Peyer's patch (tissue), 4 donors: Measurements from ENCODE around the gene WDR89. TPM values are rescaled to one million over a fixed set of nuclear protein-coding genes. Genes with fewer than 3 reads are reported as not detected.

ENCODE experiments used
- DNase-seq, 3 donors: peaks; one replicate each; pipeline ENCODE4 v3.0.0-alpha.2; 2017 to 2019
- H3K27ac ChIP-seq, 4 donors: fragments of 200-600 bp; sonication (generic); one replicate each; pipeline ENCODE4 v1.5.1; 2016 to 2019
- H3K27me3 ChIP-seq, 2 donors: fragments of 200-600 bp; sonication (generic); one replicate each; pipeline ENCODE4 v1.5.1; 2019
- H3K36me3 ChIP-seq, 3 donors: fragments of 200-600 bp; sonication (generic); one replicate each; pipeline ENCODE4 v1.5.1; 2016 to 2019
- H3K4me1 ChIP-seq, 4 donors: fragments of 200-600 bp; sonication (generic); one replicate each; pipeline ENCODE4 v1.5.1; 2016 to 2019
- H3K4me3 ChIP-seq, 4 donors: fragments of 200-600 bp; sonication (generic); 1 replicate in 3 of 4; 2 replicates in 1 of 4; pipeline ENCODE4 v1.5.1; 2016 to 2019; ENCODE audit warnings: mild to moderate bottlenecking in 1 of 4
- H3K9me3 ChIP-seq, 4 donors: fragments of 200-600 bp; sonication (generic); one replicate each; pipeline ENCODE4 v1.5.1; 2016 to 2019; ENCODE audit warnings: mild to moderate bottlenecking in 1 of 4
- CTCF ChIP-seq, 6 experiments: fragments of 450-650 bp in 4 of 6; fragments of 200-600 bp in 2 of 6; sonication (generic) in 1 of 6; IDR thresholded peaks; one replicate each; pipeline ENCODE4 v1.5.1; 2017 to 2019; ENCODE audit warnings: antibody characterized with exemption in 6 of 6, mild to moderate bottlenecking in 3 of 6, moderate library complexity in 1 of 6
- POLR2A ChIP-seq, 2 donors: fragments of 450-650 bp; IDR thresholded peaks; one replicate each; pipeline ENCODE4 v1.5.1; 2017; ENCODE audit warnings: antibody characterized with exemption in 2 of 2, mild to moderate bottlenecking in 2 of 2, moderate library complexity in 2 of 2
- small RNA-seq, 2 donors: library from RNA; depleted of rRNA; stranded (forward); fragments of <200 nt; gene quantifications; one replicate each; pipeline ENCODE3, GENCODE V24; 2016
- total RNA-seq, 4 donors: library from RNA; depleted of rRNA; stranded (reverse); fragments of >200 nt; gene quantifications; one replicate each; pipeline ENCODE4 v1.1.0, GENCODE V29; 2016

The WDR89 gene
- total RNA-seq, 4 donors from 2014 or later, result 3.2 to 7.4 (median 5.6) TPM

DNA sequence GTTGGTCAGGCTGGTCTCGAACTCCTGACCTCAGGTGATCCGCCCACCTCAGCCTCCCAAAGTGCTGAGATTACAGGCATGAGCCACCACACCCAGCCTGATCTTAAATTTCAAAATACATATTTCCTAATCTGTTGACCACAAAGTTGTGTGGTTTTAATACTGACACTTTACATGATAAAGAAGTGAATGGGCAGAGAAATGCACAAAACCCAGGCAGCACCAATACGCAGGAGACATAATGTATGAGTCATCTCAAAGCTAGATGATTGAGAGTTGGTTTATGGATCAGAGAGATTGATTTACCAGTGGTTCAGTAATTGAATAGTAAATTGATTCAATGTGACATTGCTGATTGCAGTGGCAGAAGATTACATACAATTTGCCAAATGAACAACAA lies 79.3 kb downstream of the WDR89 start:
- no peaks in the 10 kb centered on the region for H3K36me3 ChIP-seq
- DNase-seq, result no peak
- no peaks in the 10 kb centered on the region for H3K4me1 ChIP-seq
- no peak overlapping the region for H3K4me3 ChIP-seq
- H3K27me3 ChIP-seq, result no peaks in the 10 kb centered on the region
- no peaks in the 10 kb centered on the region for H3K9me3 ChIP-seq
- no peak for TF ChIP-seq POLR2A (IDR thresholded peaks at IDR 0.05)
- no peak for TF ChIP-seq CTCF (IDR thresholded peaks at IDR 0.05)
- no peak overlapping the region for H3K27ac ChIP-seq

- no peaks in the 10 kb centered on the region for H3K9me3 ChIP-seq
- H3K36me3 ChIP-seq, result no peaks in the 10 kb centered on the region
- H3K4me1 ChIP-seq, result no peaks in the 10 kb centered on the region
- H3K4me3 ChIP-seq, result no peak overlapping the region
- no peak for TF ChIP-seq CTCF (IDR thresholded peaks at IDR 0.05)
- DNase-seq, result no peak
- no peaks in the 10 kb centered on the region for H3K27me3 ChIP-seq
- no peak overlapping the region for H3K27ac ChIP-seq
These were observed 86.1 kb downstream of the WDR89 start for GRCh38 chr14:63555572-63555971.

DNA sequence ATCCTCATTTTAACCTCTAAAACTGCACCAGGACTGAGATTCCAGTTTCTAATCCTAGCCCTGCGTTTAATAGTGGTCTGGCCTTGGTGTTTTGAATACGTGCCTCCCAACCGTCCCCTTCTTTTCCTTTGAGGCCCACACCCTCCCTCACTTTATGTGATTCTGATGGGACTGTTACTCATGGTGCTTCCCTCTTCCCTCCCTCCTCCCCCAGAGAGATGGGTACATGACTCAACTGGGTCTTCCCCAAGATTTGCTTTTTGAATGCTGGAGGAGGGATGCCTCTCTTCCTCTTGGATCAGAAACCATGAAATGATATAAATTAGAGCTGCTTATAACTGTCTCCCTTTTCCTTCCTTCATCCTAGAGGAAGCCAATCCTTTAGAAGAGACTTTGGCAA lies 90.3 kb downstream of the WDR89 start:
- H3K9me3 ChIP-seq, result no peaks in the 10 kb centered on the region
- no peak overlapping the region for H3K4me3 ChIP-seq
- H3K4me1 ChIP-seq, result no peaks in the 10 kb centered on the region
- H3K27me3 ChIP-seq, result no peaks in the 10 kb centered on the region
- H3K27ac ChIP-seq, result no peak overlapping the region
- H3K36me3 ChIP-seq, result no peaks in the 10 kb centered on the region
- no peak for DNase-seq
- TF ChIP-seq CTCF (IDR thresholded peaks at IDR 0.05) (no peak), POLR2A (IDR thresholded peaks at IDR 0.05) (no peak)

DNA sequence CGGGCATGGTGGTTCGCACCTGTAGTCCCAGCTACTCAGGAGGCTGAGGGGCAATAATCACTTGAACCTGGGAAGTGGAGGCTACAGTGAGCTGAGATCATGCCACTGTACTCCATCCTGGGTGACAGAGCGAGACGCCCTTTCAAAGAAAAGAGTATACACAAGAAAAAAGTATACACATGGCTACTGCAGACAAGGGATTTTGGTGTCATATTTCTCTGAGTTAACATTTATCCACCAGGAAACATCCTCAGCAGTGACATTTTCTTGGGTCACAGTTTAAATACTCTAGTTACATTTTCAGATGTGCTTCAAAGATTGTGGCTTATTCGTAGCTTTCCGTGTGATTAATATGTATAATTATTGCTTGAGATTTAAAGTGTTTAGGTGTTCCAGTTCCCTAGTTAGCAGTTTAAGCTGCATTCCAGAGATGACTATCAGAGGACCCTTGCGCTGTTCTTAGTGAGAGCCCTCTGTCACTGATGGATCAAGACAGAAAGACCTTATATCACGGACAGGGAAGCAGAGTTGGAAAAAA lies 93.8 kb downstream of the WDR89 start:
- Histone ChIP-seq H3K27ac (no peak overlapping the region), H3K9me3 (no peaks in the 10 kb centered on the region), H3K36me3 (no peaks in the 10 kb centered on the region), H3K4me1 (peaks cover 0 to 4% (median 0%) of the 10 kb centered on the region in 4 donors), H3K4me3 (no peak overlapping the region), H3K27me3 (no peaks in the 10 kb centered on the region)
- DNase-seq, result no peak
- TF ChIP-seq CTCF (IDR thresholded peaks at IDR 0.05) (no peak), POLR2A (IDR thresholded peaks at IDR 0.05) (no peak)

Small RNA genes within 50 kb of the gene (small RNA-seq; reads per million reads assigned to genes)
- 0 reads per million in 2 donors for gene RF00012
- gene RF00019, result 0 reads per million in 2 donors
- 0 reads per million in 2 donors for gene RNU6-1162P
- 0 reads per million in 2 donors for gene RNU6-597P

Other genes starting within 250 kb of the WDR89 start
- gene PPP2R5E, start 98.5 kb downstream of the WDR89 start, total RNA-seq, result 10 to 100 TPM; 14.9 to 19.3 (median 17.0) TPM
- 10 to 100 TPM; 10.9 to 21.5 (median 16.4) TPM for gene SGPP1, start 86.2 kb upstream of the WDR89 start, total RNA-seq
- gene SYNE2, start 211.1 kb upstream of the WDR89 start, total RNA-seq, result 100 to 1,000 TPM; 106 to 243 (median 153) TPM